Neural cell (in vitro differentiated cells): ENCODE measurements around the gene ADARB1. TPM values are rescaled to one million over a fixed set of nuclear protein-coding genes. Genes with fewer than 3 reads are reported as not detected.

ENCODE experiments used
- H2AFZ ChIP-seq: fragments of 200-600, 300-800 bp; sonication (generic), shearing (Covaris generic); 2 replicates; pipeline ENCODE4 v1.6.0; 2014; ENCODE audit warnings: low read depth, mild to moderate bottlenecking, antibody characterized with exemption, low read length, moderate library complexity
- H3F3A ChIP-seq: fragments of 200-600 bp; shearing (Covaris generic); 2 replicates; pipeline ENCODE4 v1.6.1; 2016; ENCODE audit warnings: mild to moderate bottlenecking, moderate library complexity, mixed read lengths, antibody characterized with exemption, low read length; ENCODE audit not compliant: insufficient read depth, poor library complexity, severe bottlenecking
- H3K27ac ChIP-seq: fragments of 200-600, 300-800 bp; sonication (generic), shearing (Covaris generic); 2 replicates; pipeline ENCODE4 v1.5.1; 2014; ENCODE audit warnings: mild to moderate bottlenecking, low read length, moderate library complexity
- H3K27me3 ChIP-seq: fragments of 300-800, 200-600 bp; sonication (generic), shearing (Covaris generic); 2 replicates; pipeline ENCODE4 v1.6.0; 2014; ENCODE audit warnings: mild to moderate bottlenecking, low read depth, low read length, moderate library complexity; ENCODE audit not compliant: insufficient read depth
- H3K36me3 ChIP-seq: fragments of 300-800, 200-600 bp; sonication (generic), shearing (Covaris generic); 2 replicates; pipeline ENCODE4 v1.5.1; 2014; ENCODE audit warnings: mild to moderate bottlenecking, antibody characterized with exemption, low read length, moderate library complexity; ENCODE audit not compliant: insufficient read depth
- H3K4me2 ChIP-seq: fragments of 300-800, 200-600 bp; sonication (generic), shearing (Covaris generic); 2 replicates; pipeline ENCODE4 v1.6.0; 2014; ENCODE audit warnings: mild to moderate bottlenecking, low read length
- H3K4me3 ChIP-seq: fragments of 300-800, 200-600 bp; sonication (generic), shearing (Covaris generic); 2 replicates; pipeline ENCODE4 v1.5.1; 2014; ENCODE audit warnings: mild to moderate bottlenecking, low read length, moderate library complexity
- H3K79me2 ChIP-seq: fragments of 200-600 bp; shearing (Covaris generic); replicated peaks from 2 replicates; pipeline ENCODE4 v1.6.0; 2014; ENCODE audit warnings: mild to moderate bottlenecking, low read length, moderate library complexity; ENCODE audit not compliant: insufficient read depth
- H3K9ac ChIP-seq: fragments of 300-800, 200-600 bp; sonication (generic), shearing (Covaris generic); 2 replicates; pipeline ENCODE4 v1.6.1; 2016; ENCODE audit warnings: mild to moderate bottlenecking, low read length, mixed read lengths
- H3K9me2 ChIP-seq: fragments of 200-600 bp; shearing (Covaris generic); 2 replicates; pipeline ENCODE4 v1.6.1; 2016; ENCODE audit warnings: mild to moderate bottlenecking, low read length, mixed read lengths; ENCODE audit not compliant: insufficient read depth
- H3K9me3 ChIP-seq: fragments of 200-600, 300-800 bp; sonication (generic), shearing (Covaris generic); 2 replicates; pipeline ENCODE4 v1.6.1; 2016; ENCODE audit warnings: mild to moderate bottlenecking, mixed run types, low read length, moderate library complexity, mixed read lengths
- H4K20me1 ChIP-seq: fragments of 200-600 bp; shearing (Covaris generic); 2 replicates; pipeline ENCODE4 v1.6.1; 2016; ENCODE audit warnings: mild to moderate bottlenecking, mixed run types; ENCODE audit not compliant: insufficient read depth
- EP300 ChIP-seq: fragments of 450-650 bp; conservative IDR thresholded peaks from 2 replicates; pipeline ENCODE4 v1.6.1; 2014; ENCODE audit warnings: antibody characterized with exemption, mild to moderate bottlenecking, moderate library complexity; ENCODE audit not compliant: poor library complexity, severe bottlenecking
- EZH2 ChIP-seq: fragments of 200-600, 300-800 bp; shearing (Covaris generic), sonication (generic); IDR thresholded peaks from 2 replicates; pipeline ENCODE4 v1.6.1; 2014; ENCODE audit warnings: antibody characterized with exemption, low read length, borderline replicate concordance, mild to moderate bottlenecking; ENCODE audit not compliant: insufficient read depth, poor library complexity, severe bottlenecking
- MXI1 ChIP-seq: fragments of 450-650 bp; conservative IDR thresholded peaks from 2 replicates; pipeline ENCODE4 v1.6.1; 2014; ENCODE audit warnings: antibody characterized with exemption, mild to moderate bottlenecking; ENCODE audit not compliant: poor library complexity, severe bottlenecking
- POLR2AphosphoS5 ChIP-seq: IDR thresholded peaks from 2 replicates; pipeline ENCODE4 v1.6.1; 2012
- RAD21 ChIP-seq: fragments of 450-650 bp; conservative IDR thresholded peaks from 2 replicates; pipeline ENCODE4 v1.6.1; 2014; ENCODE audit warnings: antibody characterized with exemption, mild to moderate bottlenecking, moderate library complexity
- REST ChIP-seq: IDR thresholded peaks from 2 replicates; pipeline ENCODE4 v1.6.1; 2012; ENCODE audit warnings: borderline replicate concordance
- SMC3 ChIP-seq: fragments of 450-650 bp; conservative IDR thresholded peaks from 2 replicates; pipeline ENCODE4 v1.6.1; 2014; ENCODE audit warnings: antibody characterized with exemption, mild to moderate bottlenecking, moderate library complexity; ENCODE audit not compliant: poor library complexity
- TAF1 ChIP-seq: IDR thresholded peaks from 2 replicates; pipeline ENCODE4 v1.6.1; 2012; ENCODE audit warnings: low read depth
- polyA plus RNA-seq: library from polyadenylated mRNA; depleted of rRNA; stranded (reverse); fragments of >200 nt; gene quantifications from 2 replicates; pipeline ENCODE4 v1.2.3, GENCODE V29; 2014
- TF ChIP-seq, protein P1 (sequence below): fragments of 450-650 bp; IDR thresholded peaks from 2 replicates; pipeline ENCODE4 v1.5.1; 2014; ENCODE audit warnings: antibody characterized with exemption, mild to moderate bottlenecking, moderate library complexity; ENCODE audit not compliant: poor library complexity, severe bottlenecking

The ADARB1 gene
- polyA plus RNA-seq, 1 donor from 2014 or later: 8.9 TPM

GRCh38 chr21:45220071-45220481 is 145.7 kb downstream of the ADARB1 start:
- Histone ChIP-seq H3F3A (no peaks in the 10 kb centered on the region), H3K9me3 (no peaks in the 10 kb centered on the region), H2AFZ (no peak overlapping the region), H3K4me2 (no peak overlapping the region), H3K36me3 (no peaks in the 10 kb centered on the region), H3K9ac (no peak overlapping the region), H3K9me2 (no peaks in the 10 kb centered on the region), H4K20me1 (no peaks in the 10 kb centered on the region), H3K27ac (no peak overlapping the region), H3K79me2 (no peaks in the 10 kb centered on the region), H3K27me3 (no peaks in the 10 kb centered on the region), H3K4me3 (no peak overlapping the region)
- TF ChIP-seq POLR2AphosphoS5: no peak
- no peak for TF ChIP-seq EP300
- no peak for TF ChIP-seq MXI1
- no peak for TF ChIP-seq SMC3
- no peak for TF ChIP-seq RAD21
- no peak for TF ChIP-seq EZH2
- TF ChIP-seq REST: no peak

- no peak overlapping the region for H3K27ac ChIP-seq
These were observed 146.5 kb downstream of the ADARB1 start for GRCh38 chr21:45220714-45221490.

More at GRCh38 chr21:45220714-45221490, 146.5 kb downstream of the ADARB1 start:
- H3K4me2 ChIP-seq: no peak overlapping the region
- no peaks in the 10 kb centered on the region for H3K9me3 ChIP-seq
- no peak overlapping the region for H3K9ac ChIP-seq
- H3K4me3 ChIP-seq: no peak overlapping the region
- no peak overlapping the region for H2AFZ ChIP-seq
- no peaks in the 10 kb centered on the region for H3F3A ChIP-seq
- no peaks in the 10 kb centered on the region for H4K20me1 ChIP-seq
- H3K9me2 ChIP-seq: no peaks in the 10 kb centered on the region
- H3K79me2 ChIP-seq: no peaks in the 10 kb centered on the region
- H3K27me3 ChIP-seq: no peaks in the 10 kb centered on the region
- TF ChIP-seq EP300: no peak
- no peak for TF ChIP-seq EZH2
- no peak for TF ChIP-seq POLR2AphosphoS5
- TF ChIP-seq MXI1: no peak
- TF ChIP-seq REST: no peak
- no peak for TF ChIP-seq RAD21
- no peak for TF ChIP-seq TAF1
- TF ChIP-seq, protein P1, sequence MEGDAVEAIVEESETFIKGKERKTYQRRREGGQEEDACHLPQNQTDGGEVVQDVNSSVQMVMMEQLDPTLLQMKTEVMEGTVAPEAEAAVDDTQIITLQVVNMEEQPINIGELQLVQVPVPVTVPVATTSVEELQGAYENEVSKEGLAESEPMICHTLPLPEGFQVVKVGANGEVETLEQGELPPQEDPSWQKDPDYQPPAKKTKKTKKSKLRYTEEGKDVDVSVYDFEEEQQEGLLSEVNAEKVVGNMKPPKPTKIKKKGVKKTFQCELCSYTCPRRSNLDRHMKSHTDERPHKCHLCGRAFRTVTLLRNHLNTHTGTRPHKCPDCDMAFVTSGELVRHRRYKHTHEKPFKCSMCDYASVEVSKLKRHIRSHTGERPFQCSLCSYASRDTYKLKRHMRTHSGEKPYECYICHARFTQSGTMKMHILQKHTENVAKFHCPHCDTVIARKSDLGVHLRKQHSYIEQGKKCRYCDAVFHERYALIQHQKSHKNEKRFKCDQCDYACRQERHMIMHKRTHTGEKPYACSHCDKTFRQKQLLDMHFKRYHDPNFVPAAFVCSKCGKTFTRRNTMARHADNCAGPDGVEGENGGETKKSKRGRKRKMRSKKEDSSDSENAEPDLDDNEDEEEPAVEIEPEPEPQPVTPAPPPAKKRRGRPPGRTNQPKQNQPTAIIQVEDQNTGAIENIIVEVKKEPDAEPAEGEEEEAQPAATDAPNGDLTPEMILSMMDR: no peak
- TF ChIP-seq SMC3: no peak
- no peaks in the 10 kb centered on the region for H3K36me3 ChIP-seq
